ENCODE results near the gene GLI3.

GLI3 gene

DNA sequence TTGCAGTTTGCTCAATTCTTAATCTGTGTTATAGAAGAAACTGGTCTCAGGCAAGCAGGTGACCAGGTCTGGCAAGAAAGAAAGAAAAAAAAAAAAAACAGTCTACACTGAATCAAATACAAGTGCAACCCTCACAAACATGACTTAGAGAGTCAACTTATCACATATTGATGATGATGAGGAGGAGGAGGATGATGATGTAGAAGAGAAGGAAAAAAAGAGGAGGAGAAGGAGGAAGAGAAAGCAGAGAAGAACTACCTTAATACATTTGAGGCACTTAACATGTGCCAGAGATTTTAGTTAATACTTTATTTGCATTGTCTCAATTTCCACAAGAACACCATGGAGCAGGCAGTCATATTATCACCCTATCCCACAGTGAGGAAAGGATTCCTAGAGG, 91.5 kb downstream of the GLI3 start:
- intact Hi-C loops (cut with micrococcal nuclease): no loop called here
- Mint-ChIP-seq H3K27ac (no peak overlapping the region), H3K27me3 (peaks cover 2% of the 10 kb centered on the region)

GRCh38 chr7:42144604-42145003, 92.4 kb downstream of the GLI3 start:
- Mint-ChIP-seq H3K4me1 (ENCODE audit: low read depth) (no peaks in the 10 kb centered on the region), H3K4me3 (no peak overlapping the region), H3K27me3 (peaks cover 2% of the 10 kb centered on the region), H3K36me3 (ENCODE audit: low read depth) (no peaks in the 10 kb centered on the region), H3K9me3 (no peaks in the 10 kb centered on the region), H3K27ac (no peak overlapping the region)
- intact Hi-C loops (cut with micrococcal nuclease): no loop called here

More for the DNA sequence above, 91.5 kb downstream of the GLI3 start:
- Mint-ChIP-seq H3K4me1 (ENCODE audit: low read depth) (no peaks in the 10 kb centered on the region), H3K9me3 (no peaks in the 10 kb centered on the region), H3K4me3 (no peak overlapping the region), H3K36me3 (ENCODE audit: low read depth) (no peaks in the 10 kb centered on the region)

GRCh38 chr7:42143711-42144600, 93.1 kb downstream of the GLI3 start:
- Mint-ChIP-seq H3K27me3 (no peaks in the 10 kb centered on the region), H3K36me3 (ENCODE audit: low read depth) (no peaks in the 10 kb centered on the region), H3K27ac (no peak overlapping the region), H3K4me3 (no peak overlapping the region), H3K4me1 (ENCODE audit: low read depth) (no peaks in the 10 kb centered on the region), H3K9me3 (no peaks in the 10 kb centered on the region)
- intact Hi-C loops (cut with micrococcal nuclease): no loop called here

DNA sequence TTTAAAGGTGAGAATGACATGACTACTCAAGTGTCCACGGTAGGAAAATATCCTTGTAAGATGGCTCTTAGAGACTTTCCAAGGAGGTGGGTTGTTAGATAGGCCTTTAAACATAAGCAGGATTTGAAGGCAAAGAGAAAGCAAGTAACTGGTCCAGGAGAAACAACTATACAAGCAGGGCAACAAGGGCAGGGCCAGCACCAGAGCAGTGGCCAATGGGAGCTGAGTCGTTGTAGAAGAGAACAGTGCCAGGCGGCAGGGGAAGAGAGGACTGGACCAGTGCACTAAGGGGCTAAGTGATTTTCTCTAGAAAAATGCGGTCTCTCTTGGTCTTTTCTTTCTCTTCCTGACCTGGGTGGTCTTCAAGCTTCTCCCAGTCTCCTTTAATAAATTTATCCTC, 94.9 kb downstream of the GLI3 start:
- Mint-ChIP-seq H3K4me3 (no peak overlapping the region), H3K36me3 (ENCODE audit: low read depth) (no peaks in the 10 kb centered on the region), H3K9me3 (no peaks in the 10 kb centered on the region), H3K27ac (no peak overlapping the region), H3K4me1 (ENCODE audit: low read depth) (no peaks in the 10 kb centered on the region), H3K27me3 (no peaks in the 10 kb centered on the region)
- intact Hi-C loops (cut with micrococcal nuclease): no loop called here

GRCh38 chr7:42139751-42140150, 97.3 kb downstream of the GLI3 start:
- Mint-ChIP-seq H3K27me3 (no peaks in the 10 kb centered on the region), H3K27ac (no peak overlapping the region), H3K4me1 (ENCODE audit: low read depth) (no peaks in the 10 kb centered on the region), H3K36me3 (ENCODE audit: low read depth) (no peaks in the 10 kb centered on the region), H3K9me3 (no peaks in the 10 kb centered on the region), H3K4me3 (no peak overlapping the region)
- intact Hi-C loops (cut with micrococcal nuclease): no loop called here

DNA sequence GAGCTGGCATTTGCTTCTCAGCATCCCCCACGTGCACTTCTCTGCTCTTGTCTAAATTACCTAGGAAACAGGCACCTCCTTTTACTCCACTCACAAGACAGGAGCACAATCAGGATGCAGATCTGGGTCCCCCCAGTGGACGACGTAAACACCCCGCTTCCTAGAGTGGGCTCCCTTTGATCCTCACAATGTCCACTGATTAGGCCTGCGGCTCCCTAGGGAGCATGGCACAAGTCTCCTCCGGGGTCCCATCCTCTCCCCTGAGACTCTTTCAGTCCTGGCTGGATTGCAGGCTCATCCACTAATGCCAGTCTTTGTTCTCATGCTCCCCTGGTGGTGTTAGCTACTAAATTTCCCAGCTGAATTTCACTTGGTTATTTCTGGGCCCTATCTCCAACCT, 98.3 kb downstream of the GLI3 start:
- intact Hi-C loops (cut with micrococcal nuclease): no loop called here
- no peaks in the 10 kb centered on the region for H3K9me3 Mint-ChIP-seq
- H3K36me3 Mint-ChIP-seq (ENCODE audit: low read depth): no peaks in the 10 kb centered on the region
- no peaks in the 10 kb centered on the region for H3K27me3 Mint-ChIP-seq
- no peak overlapping the region for H3K27ac Mint-ChIP-seq
- H3K4me1 Mint-ChIP-seq (ENCODE audit: low read depth): no peaks in the 10 kb centered on the region
- no peak overlapping the region for H3K4me3 Mint-ChIP-seq

- Mint-ChIP-seq H3K4me1 (ENCODE audit: low read depth) (no peaks in the 10 kb centered on the region), H3K36me3 (ENCODE audit: low read depth) (no peaks in the 10 kb centered on the region), H3K4me3 (no peak overlapping the region), H3K27me3 (no peaks in the 10 kb centered on the region), H3K9me3 (no peaks in the 10 kb centered on the region), H3K27ac (no peak overlapping the region)
- intact Hi-C loops (cut with micrococcal nuclease): no loop called here
Measured at GRCh38 chr7:42137941-42138340, 99.1 kb downstream of the GLI3 start.

GRCh38 chr7:42137431-42137830, 99.6 kb downstream of the GLI3 start:
- Mint-ChIP-seq H3K27me3 (no peaks in the 10 kb centered on the region), H3K9me3 (no peaks in the 10 kb centered on the region), H3K4me3 (no peak overlapping the region), H3K27ac (no peak overlapping the region), H3K4me1 (ENCODE audit: low read depth) (no peaks in the 10 kb centered on the region), H3K36me3 (ENCODE audit: low read depth) (no peaks in the 10 kb centered on the region)
- intact Hi-C loops (cut with micrococcal nuclease): no loop called here

DNA sequence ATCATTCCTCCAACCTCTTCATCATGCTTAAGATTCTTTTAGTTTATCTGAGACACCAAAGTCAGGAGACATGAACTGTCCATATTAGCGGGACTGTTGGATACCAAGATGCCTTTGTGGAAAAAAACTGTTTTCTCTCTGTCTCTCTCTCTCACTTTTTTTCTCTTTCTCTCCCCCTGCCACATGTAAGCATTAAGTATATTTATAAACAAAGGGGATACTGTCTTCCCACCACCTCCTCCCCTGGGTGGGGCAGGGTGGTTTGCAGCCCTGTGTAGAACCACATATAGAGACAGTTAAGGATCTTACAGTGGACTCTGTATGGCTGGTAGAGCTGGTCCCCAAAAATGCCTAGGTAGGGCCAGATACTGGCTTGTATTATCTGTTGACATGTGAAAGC, 101.3 kb downstream of the GLI3 start:
- H3K4me3 Mint-ChIP-seq: no peak overlapping the region
- H3K27me3 Mint-ChIP-seq: no peaks in the 10 kb centered on the region
- no peaks in the 10 kb centered on the region for H3K9me3 Mint-ChIP-seq
- H3K4me1 Mint-ChIP-seq (ENCODE audit: low read depth): no peaks in the 10 kb centered on the region
- intact Hi-C loops (cut with micrococcal nuclease): no loop called here
- H3K27ac Mint-ChIP-seq: no peak overlapping the region
- no peaks in the 10 kb centered on the region for H3K36me3 Mint-ChIP-seq (ENCODE audit: low read depth)

DNA sequence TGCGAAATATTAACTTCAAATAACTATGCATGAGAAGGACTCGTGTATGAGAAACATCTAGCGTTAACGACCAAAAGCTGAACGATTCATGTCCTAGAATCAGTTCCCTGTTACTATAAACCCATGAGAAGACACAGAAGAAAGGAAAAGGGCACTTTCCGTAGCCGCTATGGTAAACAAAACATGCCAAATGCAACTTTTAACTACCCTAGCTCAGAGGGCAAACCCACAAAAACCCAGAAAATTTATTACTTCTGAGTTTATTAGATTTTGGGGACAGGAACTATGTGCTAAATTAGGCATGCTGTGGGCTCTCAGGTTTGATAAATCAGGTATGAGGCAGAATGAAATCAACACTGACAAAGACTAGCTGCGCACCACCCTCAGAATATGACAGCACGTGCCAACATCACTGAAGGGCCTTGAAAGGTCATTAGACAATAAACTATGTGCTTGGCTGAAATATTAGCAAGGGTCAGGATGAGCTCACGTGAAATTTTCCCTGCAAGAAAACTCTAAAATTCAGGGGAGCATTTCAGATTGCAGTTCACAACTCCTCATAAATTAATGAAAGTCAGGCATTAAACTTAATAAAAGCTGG, 102.6 kb downstream of the GLI3 start:
- Mint-ChIP-seq H3K4me1 (ENCODE audit: low read depth) (no peaks in the 10 kb centered on the region), H3K27ac (no peak overlapping the region), H3K27me3 (no peaks in the 10 kb centered on the region), H3K9me3 (no peaks in the 10 kb centered on the region), H3K36me3 (ENCODE audit: low read depth) (no peaks in the 10 kb centered on the region), H3K4me3 (no peak overlapping the region)
- intact Hi-C loops (cut with micrococcal nuclease): no loop called here

DNA sequence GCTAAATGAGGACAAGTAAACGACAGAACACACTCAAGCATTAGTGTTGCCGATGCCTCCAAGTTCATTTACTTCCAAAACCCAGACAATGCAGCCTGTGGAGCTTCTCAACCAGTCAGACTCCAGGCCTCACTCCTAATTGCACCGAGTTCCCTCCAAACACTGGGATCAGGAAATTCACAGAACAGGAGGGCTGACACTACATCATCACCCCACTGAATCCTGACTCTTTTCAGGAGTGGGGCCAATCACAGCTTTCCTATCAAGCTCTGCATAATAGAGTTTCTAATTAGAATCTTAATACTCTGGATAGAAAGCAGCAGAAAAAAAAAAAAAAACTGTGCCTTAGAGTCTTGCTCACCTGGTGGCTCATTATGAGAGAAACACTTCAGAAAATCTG, 103.7 kb downstream of the GLI3 start:
- Mint-ChIP-seq H3K27ac (no peak overlapping the region), H3K27me3 (no peaks in the 10 kb centered on the region), H3K9me3 (no peaks in the 10 kb centered on the region), H3K4me1 (ENCODE audit: low read depth) (no peaks in the 10 kb centered on the region), H3K36me3 (ENCODE audit: low read depth) (no peaks in the 10 kb centered on the region), H3K4me3 (no peak overlapping the region)
- intact Hi-C loops (cut with micrococcal nuclease): no loop called here

GRCh38 chr7:42128703-42129102, 108.3 kb downstream of the GLI3 start:
- intact Hi-C loops (cut with micrococcal nuclease): no loop called here
- no peaks in the 10 kb centered on the region for H3K9me3 Mint-ChIP-seq
- H3K4me1 Mint-ChIP-seq (ENCODE audit: low read depth): no peaks in the 10 kb centered on the region
- H3K36me3 Mint-ChIP-seq (ENCODE audit: low read depth): no peaks in the 10 kb centered on the region
- H3K27me3 Mint-ChIP-seq: no peaks in the 10 kb centered on the region
- H3K27ac Mint-ChIP-seq: no peak overlapping the region
- H3K4me3 Mint-ChIP-seq: no peak overlapping the region

- H3K4me3 Mint-ChIP-seq: no peak overlapping the region
- no peaks in the 10 kb centered on the region for H3K4me1 Mint-ChIP-seq (ENCODE audit: low read depth)
- no peaks in the 10 kb centered on the region for H3K9me3 Mint-ChIP-seq
- intact Hi-C loops (cut with micrococcal nuclease): no loop called here
- H3K27me3 Mint-ChIP-seq: no peaks in the 10 kb centered on the region
- H3K36me3 Mint-ChIP-seq (ENCODE audit: low read depth): no peaks in the 10 kb centered on the region
- H3K27ac Mint-ChIP-seq: no peak overlapping the region
Measured at GRCh38 chr7:42127232-42127622, 109.8 kb downstream of the GLI3 start.

- H3K36me3 Mint-ChIP-seq (ENCODE audit: low read depth): no peaks in the 10 kb centered on the region
- no peaks in the 10 kb centered on the region for H3K9me3 Mint-ChIP-seq
- no peak overlapping the region for H3K4me3 Mint-ChIP-seq
- H3K27ac Mint-ChIP-seq: no peak overlapping the region
- no peaks in the 10 kb centered on the region for H3K27me3 Mint-ChIP-seq
- intact Hi-C loops (cut with micrococcal nuclease): no loop called here
- H3K4me1 Mint-ChIP-seq (ENCODE audit: low read depth): no peaks in the 10 kb centered on the region
Measured at GRCh38 chr7:42126475-42127231, 110.4 kb downstream of the GLI3 start.
